GM12801 (cell line): ENCODE data around the gene KCNQ4.

Experiments used
- TF ChIP-seq, protein P1 (sequence below): IDR thresholded peaks from one replicate; pipeline ENCODE4 v1.5.1; 2011; ENCODE audit warnings: control low read depth; ENCODE audit not compliant: insufficient read length; ENCODE audit errors: extremely low read depth

Gene KCNQ4

GRCh38 chr1:40782371-40782956 lies 1.1 kb upstream of the KCNQ4 start:
- TF ChIP-seq, protein P1, sequence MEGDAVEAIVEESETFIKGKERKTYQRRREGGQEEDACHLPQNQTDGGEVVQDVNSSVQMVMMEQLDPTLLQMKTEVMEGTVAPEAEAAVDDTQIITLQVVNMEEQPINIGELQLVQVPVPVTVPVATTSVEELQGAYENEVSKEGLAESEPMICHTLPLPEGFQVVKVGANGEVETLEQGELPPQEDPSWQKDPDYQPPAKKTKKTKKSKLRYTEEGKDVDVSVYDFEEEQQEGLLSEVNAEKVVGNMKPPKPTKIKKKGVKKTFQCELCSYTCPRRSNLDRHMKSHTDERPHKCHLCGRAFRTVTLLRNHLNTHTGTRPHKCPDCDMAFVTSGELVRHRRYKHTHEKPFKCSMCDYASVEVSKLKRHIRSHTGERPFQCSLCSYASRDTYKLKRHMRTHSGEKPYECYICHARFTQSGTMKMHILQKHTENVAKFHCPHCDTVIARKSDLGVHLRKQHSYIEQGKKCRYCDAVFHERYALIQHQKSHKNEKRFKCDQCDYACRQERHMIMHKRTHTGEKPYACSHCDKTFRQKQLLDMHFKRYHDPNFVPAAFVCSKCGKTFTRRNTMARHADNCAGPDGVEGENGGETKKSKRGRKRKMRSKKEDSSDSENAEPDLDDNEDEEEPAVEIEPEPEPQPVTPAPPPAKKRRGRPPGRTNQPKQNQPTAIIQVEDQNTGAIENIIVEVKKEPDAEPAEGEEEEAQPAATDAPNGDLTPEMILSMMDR = no peak

- TF ChIP-seq, protein P1 = no peak
Measured at GRCh38 chr1:40784141-40784770, 669 bp downstream of the KCNQ4 start.

DNA sequence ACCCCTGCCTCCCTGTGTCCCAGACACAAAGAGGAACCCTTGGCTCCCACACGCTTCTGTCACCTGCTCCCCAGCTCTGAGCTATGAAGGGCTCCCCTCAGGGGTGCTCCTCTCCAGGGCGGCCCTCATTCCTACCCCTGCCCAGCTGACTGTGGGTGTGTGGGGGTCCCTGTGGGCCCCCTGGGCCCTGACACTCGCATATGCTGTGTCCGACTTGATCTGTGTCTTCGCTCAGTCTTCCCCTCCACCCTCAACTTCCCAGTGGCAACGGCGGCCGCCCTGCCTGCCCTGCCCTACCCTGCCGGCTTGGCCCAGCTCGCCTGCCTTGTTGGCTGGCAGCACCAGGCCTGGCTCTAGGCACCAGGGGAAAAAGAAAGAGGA lies 1.2 kb downstream of the KCNQ4 start:
- TF ChIP-seq, protein P1 = no peak

DNA sequence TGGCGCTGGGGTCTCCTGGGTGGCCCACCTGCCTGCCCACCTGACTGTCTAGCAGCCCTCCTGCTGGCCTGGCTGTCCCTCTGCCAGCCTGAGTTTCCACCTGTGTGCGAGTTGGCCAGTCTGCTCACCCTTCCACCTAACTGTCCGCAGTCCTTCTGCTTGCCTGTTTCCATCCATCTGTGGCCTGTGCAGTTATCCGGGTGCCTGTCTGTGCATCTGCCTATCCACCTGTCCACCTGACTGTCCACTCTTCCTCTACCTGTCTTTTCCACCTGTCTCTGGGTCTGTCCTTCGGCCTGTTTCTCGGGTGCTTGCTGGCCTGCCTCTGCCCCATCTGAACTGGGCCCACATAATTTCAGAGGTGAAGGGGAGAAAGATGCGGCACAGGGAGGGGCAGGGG lies 1.9 kb downstream of the KCNQ4 start:
- TF ChIP-seq, protein P1 = no peak

DNA sequence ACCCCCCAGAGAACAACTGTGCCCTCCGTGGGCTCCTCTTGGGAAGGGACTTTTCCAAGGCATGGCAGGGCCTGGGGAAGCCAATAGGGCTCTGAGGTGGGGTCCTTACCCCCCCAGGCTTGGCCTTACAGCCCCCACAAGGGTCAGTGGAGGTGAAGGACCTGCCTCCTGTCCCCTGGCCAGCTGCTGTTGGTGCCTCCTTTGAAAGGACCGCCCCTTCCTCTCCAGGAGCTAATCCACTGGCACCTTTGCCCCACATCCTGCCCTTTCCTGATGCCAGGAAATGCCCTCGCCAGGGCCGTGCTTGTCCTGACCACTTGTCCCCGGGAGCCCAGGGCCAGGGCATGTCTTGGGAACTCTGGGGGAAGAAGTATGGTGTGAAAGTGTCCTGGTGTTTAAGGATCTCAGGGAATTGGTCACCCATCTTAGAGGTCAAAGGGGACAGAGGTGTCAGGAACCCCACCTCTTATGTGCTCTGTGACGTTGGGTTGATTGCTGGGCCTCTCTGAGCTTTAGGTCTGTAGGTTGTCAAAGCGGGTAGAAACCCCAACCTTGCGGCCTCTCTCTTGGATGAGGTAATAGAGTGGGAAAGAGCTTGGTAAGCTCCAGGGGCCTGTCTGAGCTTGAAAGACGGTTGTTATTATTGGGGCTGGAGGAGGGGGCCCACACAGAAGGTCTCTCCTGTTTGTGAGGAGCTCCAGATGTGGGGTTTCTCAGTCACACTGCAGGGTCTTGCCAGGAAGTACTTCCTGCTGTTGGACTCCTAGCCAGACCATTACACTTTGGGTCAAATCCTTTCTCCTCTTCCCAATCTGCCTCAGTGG lies 2.8 kb downstream of the KCNQ4 start:
- TF ChIP-seq, protein P1 = no peak

- TF ChIP-seq, protein P1 = no peak
Measured at GRCh38 chr1:40786995-40787705, 3.6 kb downstream of the KCNQ4 start.
